H9 (cell line): ENCODE data around the gene CATSPER1. TPM values are rescaled to one million over a fixed set of nuclear protein-coding genes. Genes with fewer than 3 reads are reported as not detected.

Experiments
- DNase-seq: peaks from one replicate; pipeline ENCODE4 v3.0.0-alpha.2; 2017
- H2AFZ ChIP-seq: one replicate; pipeline ENCODE4 v1.6.1; 2013; ENCODE audit warnings: mild to moderate bottlenecking, low read length, control low read depth, moderate library complexity
- H2AK5ac ChIP-seq: 2 replicates; pipeline ENCODE4 v1.6.1; 2013; ENCODE audit warnings: low read length, control low read depth, mixed read lengths; ENCODE audit not compliant: insufficient read length
- H2BK120ac ChIP-seq: one replicate; pipeline ENCODE4 v1.6.1; 2013; ENCODE audit warnings: low read depth, mild to moderate bottlenecking, low read length, control low read depth, inconsistent platforms; ENCODE audit not compliant: poor library complexity, severe bottlenecking
- H2BK12ac ChIP-seq: 2 replicates; pipeline ENCODE4 v1.6.1; 2013; ENCODE audit warnings: low read length, control low read depth, mixed read lengths, low read depth; ENCODE audit not compliant: insufficient read length
- H2BK15ac ChIP-seq: 2 replicates; pipeline ENCODE4 v1.6.1; 2013; ENCODE audit warnings: low read depth, low read length, control low read depth
- H2BK20ac ChIP-seq: one replicate; pipeline ENCODE4 v1.6.1; 2013; ENCODE audit warnings: low read depth, mild to moderate bottlenecking, low read length, control low read depth, inconsistent platforms; ENCODE audit not compliant: poor library complexity, severe bottlenecking
- H2BK5ac ChIP-seq: 2 replicates; pipeline ENCODE4 v1.6.1; 2013; ENCODE audit warnings: low read length, control low read depth, mixed read lengths; ENCODE audit not compliant: insufficient read length
- H3K14ac ChIP-seq: 2 replicates; pipeline ENCODE4 v1.6.1; 2013; ENCODE audit warnings: low read length, control low read depth; ENCODE audit not compliant: insufficient read depth
- H3K18ac ChIP-seq: 2 replicates; pipeline ENCODE4 v1.6.1; 2013; ENCODE audit warnings: low read depth, mild to moderate bottlenecking, mixed read lengths, low read length, control low read depth; ENCODE audit not compliant: insufficient read length
- H3K23ac ChIP-seq: 2 replicates; pipeline ENCODE4 v1.6.1; 2013; ENCODE audit warnings: low read length, control low read depth, mixed read lengths, low read depth; ENCODE audit not compliant: insufficient read length
- H3K23me2 ChIP-seq: 2 replicates; pipeline ENCODE4 v1.6.1; 2013; ENCODE audit warnings: low read depth, mild to moderate bottlenecking, mixed read lengths, low read length, control low read depth; ENCODE audit not compliant: insufficient read length, poor library complexity, severe bottlenecking
- H3K27ac ChIP-seq: 2 replicates; pipeline ENCODE4 v1.5.1; 2013; ENCODE audit warnings: low read length, control low read depth, mixed read lengths, low read depth; ENCODE audit not compliant: insufficient read length
- H3K27me3 ChIP-seq: 2 replicates; pipeline ENCODE4 v1.6.1; 2013; ENCODE audit warnings: low read length, control low read depth, inconsistent platforms; ENCODE audit not compliant: insufficient read depth
- H3K4ac ChIP-seq: 2 replicates; pipeline ENCODE4 v1.6.1; 2013; ENCODE audit warnings: low read depth, mild to moderate bottlenecking, control low read depth, inconsistent platforms, low read length, moderate library complexity
- H3K4me1 ChIP-seq: 2 replicates; pipeline ENCODE4 v1.6.1; 2013; ENCODE audit warnings: low read length, control low read depth, inconsistent platforms; ENCODE audit not compliant: insufficient read depth
- H3K4me2 ChIP-seq: 2 replicates; pipeline ENCODE4 v1.6.1; 2013; ENCODE audit warnings: low read length, control low read depth, mixed read lengths; ENCODE audit not compliant: insufficient read length, insufficient read depth
- H3K56ac ChIP-seq: 2 replicates; pipeline ENCODE4 v1.6.1; 2013; ENCODE audit warnings: low read depth, mild to moderate bottlenecking, mixed read lengths, low read length, control low read depth; ENCODE audit not compliant: insufficient read length
- H3K79me1 ChIP-seq: 2 replicates; pipeline ENCODE4 v1.6.1; 2013; ENCODE audit warnings: low read depth, mild to moderate bottlenecking, moderate library complexity, low read length, control low read depth, inconsistent platforms; ENCODE audit not compliant: insufficient read depth, poor library complexity, severe bottlenecking
- H3K79me2 ChIP-seq: 2 replicates; pipeline ENCODE4 v1.6.1; 2013; ENCODE audit warnings: low read length, control low read depth, inconsistent platforms; ENCODE audit not compliant: insufficient read depth
- H3K9ac ChIP-seq: 2 replicates; pipeline ENCODE4 v1.6.1; 2013; ENCODE audit warnings: low read length, control low read depth, mixed read lengths; ENCODE audit not compliant: insufficient read length; ENCODE audit errors: extremely low read depth
- H3K9me3 ChIP-seq: one replicate; pipeline ENCODE4 v1.6.1; 2013; ENCODE audit warnings: low read depth, low read length, inconsistent platforms; ENCODE audit not compliant: control insufficient read depth
- H3T11ph ChIP-seq: one replicate; pipeline ENCODE4 v1.6.1; 2013; ENCODE audit warnings: mild to moderate bottlenecking, low read length, control low read depth, inconsistent platforms
- H4K20me1 ChIP-seq: one replicate; pipeline ENCODE4 v1.6.1; 2013; ENCODE audit not compliant: control insufficient read depth, insufficient read length, insufficient read depth
- H4K5ac ChIP-seq: 2 replicates; pipeline ENCODE4 v1.6.1; 2013; ENCODE audit warnings: low read depth, mild to moderate bottlenecking, mixed read lengths, low read length, control low read depth; ENCODE audit not compliant: insufficient read length
- H4K8ac ChIP-seq: replicated peaks from 2 replicates; pipeline ENCODE4 v1.6.1; 2013; ENCODE audit warnings: low read length, control low read depth, mixed read lengths, low read depth; ENCODE audit not compliant: insufficient read length
- H4K91ac ChIP-seq: 2 replicates; pipeline ENCODE4 v1.6.1; 2013; ENCODE audit warnings: low read depth, mild to moderate bottlenecking, moderate library complexity, mixed read lengths, low read length, control low read depth; ENCODE audit not compliant: insufficient read length
- H3K27ac Mint-ChIP-seq, 3 experiments: 2 replicates in 2 of 3; 3 replicates in 1 of 3; pipeline ENCODE4 v1.8.0; 2020 to 2021; ENCODE audit warnings: mixed read lengths in 3 of 3, mild to moderate bottlenecking in 1 of 3, moderate library complexity in 1 of 3
- H3K27me3 Mint-ChIP-seq: 2 replicates; pipeline ENCODE4 v1.8.0; 2021; ENCODE audit warnings: low read depth, mild to moderate bottlenecking, moderate library complexity, mixed read lengths
- H3K36me3 Mint-ChIP-seq, 3 experiments: 2 replicates in 2 of 3; 3 replicates in 1 of 3; pipeline ENCODE4 v1.8.0; 2020 to 2021; ENCODE audit warnings: low read depth in 3 of 3, mixed read lengths in 3 of 3; ENCODE audit not compliant: insufficient read depth in 1 of 3
- H3K4me1 Mint-ChIP-seq, 2 experiments: 2 replicates each; pipeline ENCODE4 v1.8.0; 2020; ENCODE audit warnings: mixed read lengths in 2 of 2
- H3K4me3 Mint-ChIP-seq, 2 experiments: 2 replicates in 1 of 2; 3 replicates in 1 of 2; pipeline ENCODE4 v1.8.0; 2020 to 2021; ENCODE audit warnings: mild to moderate bottlenecking in 2 of 2, mixed read lengths in 2 of 2, moderate library complexity in 1 of 2
- H3K9me3 Mint-ChIP-seq, 2 experiments: 2 replicates in 1 of 2; 3 replicates in 1 of 2; pipeline ENCODE4 v1.8.0; 2020; ENCODE audit warnings: mild to moderate bottlenecking in 2 of 2, mixed read lengths in 2 of 2, moderate library complexity in 1 of 2
- CTCF ChIP-seq: fragments of 200-600 bp; sonication (generic); conservative IDR thresholded peaks from 3 replicates; pipeline ENCODE4 v1.8.0; 2021; ENCODE audit warnings: antibody characterized with exemption, mild to moderate bottlenecking
- WGBS: extraction: QIAGEN DNeasy Blood & Tissue Kit; methylation state at CpG from one replicate; pipeline ENCODE4 v1.1.7; 2013; ENCODE audit warnings: missing lambda C conversion rate, low lambda C conversion rate, mixed read lengths; ENCODE audit not compliant: insufficient read length; ENCODE audit errors: extremely low coverage; 5-methylcytosine and 5-hydroxymethylcytosine counted together
- total RNA-seq: library from RNA; stranded (reverse); gene quantifications from 2 replicates; pipeline ENCODE4 v1.2.1, GENCODE V29; 2021

The CATSPER1 gene
- total RNA-seq, 1 experiment from 2014 or later, result not detected

- H2AFZ ChIP-seq, result no peak overlapping the region
Measured at GRCh38 chr11:66070604-66071380, 44.5 kb upstream of the CATSPER1 start.

More at GRCh38 chr11:66070604-66071380, 44.5 kb upstream of the CATSPER1 start:
- no peak overlapping the region for H3K4ac ChIP-seq
- no peak overlapping the region for H3K23ac ChIP-seq
- no peak overlapping the region for H4K8ac ChIP-seq
- peak overlapping the region; percentile 45 for H3K4me2 ChIP-seq
- Mint-ChIP-seq H3K27ac (no peak overlapping the region), H3K27me3 (no peaks in the 10 kb centered on the region), H3K36me3 (peaks cover 28 to 56% (median 42%) of the 10 kb centered on the region in 3 experiments), H3K4me1 (peaks cover 21 to 32% of the 10 kb centered on the region in 2 experiments), H3K9me3 (no peaks in the 10 kb centered on the region; a peak in 1 of 5 replicates), H3K4me3 (peak overlapping the region; percentile 83 to 91)
- H3K23me2 ChIP-seq, result peaks cover 4% of the 10 kb centered on the region
- peaks cover 2% of the 10 kb centered on the region; the same call in 1 of the 2 replicates for H3K79me2 ChIP-seq
- no peak overlapping the region for H3K9ac ChIP-seq
- TF ChIP-seq CTCF, result no peak
- H4K91ac ChIP-seq, result no peak overlapping the region
- H3K27me3 ChIP-seq, result no peaks in the 10 kb centered on the region
- H3K18ac ChIP-seq, result no peak overlapping the region
- no peak overlapping the region for H3T11ph ChIP-seq
- no peak overlapping the region for H2BK12ac ChIP-seq
- no peak overlapping the region for H3K27ac ChIP-seq
- no peaks in the 10 kb centered on the region for H3K79me1 ChIP-seq
- H2BK20ac ChIP-seq, result no peak overlapping the region
- H2BK120ac ChIP-seq, result no peak overlapping the region
- no peak overlapping the region for H3K56ac ChIP-seq
- H4K20me1 ChIP-seq, result no peaks in the 10 kb centered on the region
- peak; percentile 44 for DNase-seq
- H2AK5ac ChIP-seq, result no peak overlapping the region
- no peaks in the 10 kb centered on the region for H3K4me1 ChIP-seq
- no peak overlapping the region for H2BK15ac ChIP-seq
- H3K14ac ChIP-seq, result no peak overlapping the region
- WGBS, result no CpG with 5 or more reads among the region's 60 CpGs
- no peak overlapping the region for H4K5ac ChIP-seq
- H2BK5ac ChIP-seq, result no peak overlapping the region
- H3K9me3 ChIP-seq, result no peaks in the 10 kb centered on the region
